Nephron (organoid): ENCODE results near the gene NRG2.

ENCODE experiments used
- H3K27ac Mint-ChIP-seq, 3 experiments: 2 replicates each; pipeline ENCODE4 v1.8.0; 2020; ENCODE audit warnings: mixed read lengths in 3 of 3, mild to moderate bottlenecking in 2 of 3, moderate library complexity in 1 of 3
- H3K27me3 Mint-ChIP-seq: 2 replicates; pipeline ENCODE4 v1.8.0; 2021; ENCODE audit warnings: low read depth, mild to moderate bottlenecking, moderate library complexity, mixed read lengths
- H3K36me3 Mint-ChIP-seq: 2 replicates; pipeline ENCODE4 v1.8.0; 2020; ENCODE audit warnings: low read depth, mixed read lengths
- H3K4me1 Mint-ChIP-seq: 2 replicates; pipeline ENCODE4 v1.8.0; 2020; ENCODE audit warnings: mixed read lengths
- H3K4me3 Mint-ChIP-seq, 3 experiments: 2 replicates each; pipeline ENCODE4 v1.8.0; 2020; ENCODE audit warnings: mild to moderate bottlenecking in 3 of 3, mixed read lengths in 3 of 3, moderate library complexity in 2 of 3
- H3K9me3 Mint-ChIP-seq: 2 replicates; pipeline ENCODE4 v1.8.0; 2020; ENCODE audit warnings: mixed read lengths
- CTCF ChIP-seq, 3 experiments: fragments of 200-600 bp; sonication (generic); IDR thresholded peaks; one replicate each; pipeline ENCODE4 v1.5.0; 2021; ENCODE audit warnings: antibody characterized with exemption in 3 of 3; ENCODE audit not compliant: unreplicated experiment in 3 of 3

NRG2 gene

DNA sequence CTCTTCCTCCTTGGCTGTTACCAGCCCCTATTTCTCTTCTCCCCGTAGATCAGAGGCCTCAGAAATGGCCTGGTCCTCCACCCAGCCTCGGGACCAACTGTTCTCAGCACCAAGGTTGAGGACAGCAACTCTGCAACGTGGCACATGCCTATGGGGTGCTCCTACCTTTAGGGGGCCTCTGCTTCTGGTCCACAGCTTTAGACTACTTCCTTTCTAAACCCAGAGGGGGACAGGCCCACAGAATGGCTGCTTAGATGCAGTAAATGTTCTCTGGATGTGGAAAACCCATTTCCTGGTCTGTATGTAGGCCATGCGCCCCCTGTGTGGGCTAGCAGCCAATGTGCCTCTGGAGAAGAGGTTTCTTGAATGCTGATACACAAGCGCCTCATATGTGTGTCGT, 68.4 kb downstream of the NRG2 start:
- no peaks in the 10 kb centered on the region for H3K4me1 Mint-ChIP-seq
- H3K36me3 Mint-ChIP-seq, result no peaks in the 10 kb centered on the region
- TF ChIP-seq CTCF (IDR thresholded peaks at IDR 0.05; ENCODE audit: unreplicated experiment in 3 of 3), result no peak
- H3K4me3 Mint-ChIP-seq, result no peak overlapping the region
- H3K9me3 Mint-ChIP-seq, result peaks cover 3% of the 10 kb centered on the region
- peaks cover 25% of the 10 kb centered on the region for H3K27me3 Mint-ChIP-seq
- H3K27ac Mint-ChIP-seq, result no peak overlapping the region

DNA sequence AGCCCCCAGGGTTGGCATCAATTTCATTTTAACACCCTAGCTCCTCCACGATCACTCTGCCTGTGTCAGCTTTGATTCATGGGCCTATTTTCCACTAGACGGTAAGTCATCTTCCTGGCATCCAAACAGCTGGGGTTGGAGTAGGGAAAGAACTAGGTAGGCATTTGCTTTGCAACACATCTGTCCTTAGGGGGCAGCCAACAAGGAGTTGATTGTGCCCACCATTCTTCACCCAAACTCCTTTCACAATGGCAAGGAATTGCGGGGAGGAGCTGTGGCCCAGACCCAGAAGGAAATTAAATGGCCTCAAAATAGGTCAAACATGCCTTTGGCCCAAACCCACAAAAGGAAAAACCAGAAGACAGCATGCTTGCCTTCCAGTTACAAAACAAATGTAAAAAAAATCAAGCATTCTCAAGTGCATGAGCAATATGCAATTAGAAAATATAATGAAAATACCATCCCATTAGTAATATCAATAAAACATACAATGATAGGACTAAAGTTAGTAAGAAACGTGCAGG, 71.8 kb downstream of the NRG2 start:
- TF ChIP-seq CTCF (IDR thresholded peaks at IDR 0.05; ENCODE audit: unreplicated experiment in 3 of 3), result no peak
- Mint-ChIP-seq H3K36me3 (no peaks in the 10 kb centered on the region), H3K9me3 (no peaks in the 10 kb centered on the region), H3K4me3 (no peak overlapping the region), H3K4me1 (no peaks in the 10 kb centered on the region), H3K27me3 (peaks cover 34% of the 10 kb centered on the region), H3K27ac (no peak overlapping the region)

GRCh38 chr5:139969318-139969717, 73.8 kb downstream of the NRG2 start:
- Mint-ChIP-seq H3K36me3 (no peaks in the 10 kb centered on the region), H3K27me3 (peaks cover 43% of the 10 kb centered on the region), H3K9me3 (no peaks in the 10 kb centered on the region), H3K27ac (no peak overlapping the region), H3K4me3 (no peak overlapping the region), H3K4me1 (no peaks in the 10 kb centered on the region)
- no peak for TF ChIP-seq CTCF (IDR thresholded peaks at IDR 0.05; ENCODE audit: unreplicated experiment in 3 of 3)

DNA sequence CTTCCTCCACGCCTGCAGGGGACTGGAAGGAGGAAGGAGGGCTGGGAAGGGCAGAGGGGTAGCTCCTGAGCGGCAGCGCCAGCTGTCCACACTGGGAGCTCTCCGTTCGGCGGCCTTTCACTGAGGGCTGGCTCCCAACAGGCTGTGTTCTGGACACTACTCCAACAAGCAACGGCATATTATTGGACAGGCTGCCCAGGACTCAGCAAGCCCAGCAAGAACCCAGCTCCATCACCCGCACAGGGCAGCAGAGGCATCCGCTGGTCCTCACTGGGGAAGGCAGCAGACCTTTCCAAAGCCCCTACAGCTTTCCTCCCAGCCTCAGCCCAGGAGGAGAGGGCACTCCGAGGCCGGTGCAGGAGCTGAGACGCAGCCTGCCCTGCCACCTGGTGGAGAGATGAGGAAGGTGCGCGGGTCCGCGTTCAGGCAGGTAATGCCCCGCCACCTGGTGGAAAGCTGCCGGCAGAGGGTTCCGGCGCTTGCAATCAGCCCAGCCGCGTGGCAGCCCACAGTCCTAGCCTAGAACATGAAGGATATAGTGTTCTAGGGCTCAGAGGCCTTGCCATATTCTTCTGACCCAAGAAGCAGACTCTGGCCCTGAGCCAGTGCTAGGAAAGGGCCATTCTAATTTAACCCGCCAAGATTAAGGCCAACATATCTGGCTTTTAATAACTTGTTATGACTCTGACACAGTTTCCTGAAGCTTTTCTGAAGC, 74.4 kb downstream of the NRG2 start:
- H3K36me3 Mint-ChIP-seq, result no peaks in the 10 kb centered on the region
- TF ChIP-seq CTCF (IDR thresholded peaks at IDR 0.05; ENCODE audit: unreplicated experiment in 3 of 3), result peak; percentile 100
- no peaks in the 10 kb centered on the region for H3K9me3 Mint-ChIP-seq
- H3K27me3 Mint-ChIP-seq, result peaks cover 46% of the 10 kb centered on the region
- no peaks in the 10 kb centered on the region for H3K4me1 Mint-ChIP-seq
- H3K4me3 Mint-ChIP-seq, result no peak overlapping the region
- no peak overlapping the region for H3K27ac Mint-ChIP-seq

- Mint-ChIP-seq H3K4me1 (no peaks in the 10 kb centered on the region), H3K36me3 (no peaks in the 10 kb centered on the region), H3K9me3 (no peaks in the 10 kb centered on the region), H3K27me3 (peaks cover 57% of the 10 kb centered on the region), H3K4me3 (no peak overlapping the region), H3K27ac (no peak overlapping the region)
- TF ChIP-seq CTCF (IDR thresholded peaks at IDR 0.05; ENCODE audit: unreplicated experiment in 3 of 3), result no peak
Observed at GRCh38 chr5:139967353-139967752, 75.7 kb downstream of the NRG2 start.

- no peak for TF ChIP-seq CTCF (IDR thresholded peaks at IDR 0.05; ENCODE audit: unreplicated experiment in 3 of 3)
- H3K27ac Mint-ChIP-seq, result no peak overlapping the region
- H3K27me3 Mint-ChIP-seq, result peaks cover 61% of the 10 kb centered on the region
- no peak overlapping the region for H3K4me3 Mint-ChIP-seq
- no peaks in the 10 kb centered on the region for H3K4me1 Mint-ChIP-seq
- no peaks in the 10 kb centered on the region for H3K9me3 Mint-ChIP-seq
- no peaks in the 10 kb centered on the region for H3K36me3 Mint-ChIP-seq
Observed at GRCh38 chr5:139966856-139967255, 76.2 kb downstream of the NRG2 start.
